Activated B cell treated with CpG ODN at 0.5 μM for 24 hours (primary cell): ENCODE data around the gene PREX1. TPM values are rescaled to one million over a fixed set of nuclear protein-coding genes. Genes with fewer than 3 reads are reported as not detected.

Experiments
- ATAC-seq: fragments of 200-7000 bp; cut with Tn5 transposase; one replicate; pipeline ENCODE4 v1.10.0; 2021; ENCODE audit warnings: low read depth, mild to moderate bottlenecking, moderate library complexity
- CTCF ChIA-PET: fragments of 350-600 bp; sonication (Branson Sonifier 250); formaldehyde crosslinking; loops from one replicate; lab custom pipeline; 2021; ENCODE audit warnings: antibody characterized with exemption; lab: Charles Lee
- POLR2A ChIA-PET: fragments of 350-600 bp; sonication (Branson Sonifier 250); formaldehyde crosslinking; loops from one replicate; lab custom pipeline; 2021; ENCODE audit warnings: antibody characterized with exemption; lab: Charles Lee
- DNase-seq: peaks from one replicate; pipeline ENCODE4 v3.0.0; 2022
- H3K27ac Mint-ChIP-seq: one replicate; pipeline ENCODE4 v1.8.0; 2020; ENCODE audit warnings: mixed read lengths
- H3K27me3 Mint-ChIP-seq: one replicate; pipeline ENCODE4 v1.8.0; 2021; ENCODE audit warnings: mixed read lengths
- H3K36me3 Mint-ChIP-seq: one replicate; pipeline ENCODE4 v1.8.0; 2021; ENCODE audit warnings: low read depth, mixed read lengths
- H3K4me1 Mint-ChIP-seq: one replicate; pipeline ENCODE4 v1.8.0; 2021; ENCODE audit warnings: mixed read lengths
- H3K4me3 Mint-ChIP-seq: one replicate; pipeline ENCODE4 v1.8.0; 2020; ENCODE audit warnings: mild to moderate bottlenecking, mixed read lengths
- H3K9me3 Mint-ChIP-seq: one replicate; pipeline ENCODE4 v1.8.0; 2020; ENCODE audit warnings: mixed read lengths
- CTCF ChIP-seq: fragments of 200-600 bp; IDR thresholded peaks from one replicate; pipeline ENCODE4 v1.8.0; 2022; ENCODE audit warnings: antibody characterized with exemption, mild to moderate bottlenecking
- intact Hi-C: fragments of 100-400 bp; cut with micrococcal nuclease; formaldehyde crosslinking; loops from one replicate; pipeline ENCODE4 v1.15.1; 2024
- total RNA-seq: library from RNA; stranded (reverse); gene quantifications from 2 replicates; pipeline ENCODE4 v1.2.3, GENCODE V29; 2022

Gene PREX1
- total RNA-seq, 1 donor from 2014 or later, result 71.4 TPM

GRCh38 chr20:48716541-48716940 lies 111.3 kb downstream of the PREX1 start:
- Mint-ChIP-seq H3K4me3 (peak overlapping the region; percentile 52), H3K27ac (peak overlapping the region; percentile 84), H3K4me1 (peaks cover 98% of the 10 kb centered on the region), H3K27me3 (no peaks in the 10 kb centered on the region), H3K36me3 (peaks cover 8% of the 10 kb centered on the region), H3K9me3 (no peaks in the 10 kb centered on the region)
- ChIA-PET POLR2A (interaction anchor here (0.7 to 2.9 kb wide), 9 partner anchors 14 to 206 kb away, joined by 3 to 24 read pairs (median 3); partner anchors contain the start of gene PREX1), CTCF (no interaction called here)
- DNase-seq (no peak), ATAC-seq (no peak)
- intact Hi-C loops, result loop anchor here (5.0 to 10.0 kb wide), 2 partner anchors 36 to 488 kb away; no protein-coding TSS in a partner anchor
- no peak for TF ChIP-seq CTCF

GRCh38 chr20:48716086-48716485 lies 111.7 kb downstream of the PREX1 start:
- H3K4me1 Mint-ChIP-seq, result peaks cover 98% of the 10 kb centered on the region
- no peaks in the 10 kb centered on the region for H3K9me3 Mint-ChIP-seq
- H3K36me3 Mint-ChIP-seq, result peaks cover 6% of the 10 kb centered on the region
- no peak for TF ChIP-seq CTCF
- peak overlapping the region; percentile 52 for H3K4me3 Mint-ChIP-seq
- H3K27me3 Mint-ChIP-seq, result no peaks in the 10 kb centered on the region
- ATAC-seq (no peak), DNase-seq (no peak)
- peak overlapping the region; percentile 84 for H3K27ac Mint-ChIP-seq
- ChIA-PET POLR2A (interaction anchor here (0.7 to 2.9 kb wide), 8 partner anchors 13 to 207 kb away, joined by 3 to 24 read pairs (median 4); partner anchors contain the start of gene PREX1), CTCF (interaction anchor here (1.4 kb wide), 1 partner anchor 59 kb away, joined by 3 read pairs; no protein-coding TSS in a partner anchor)
- intact Hi-C loops, result loop anchor here (5.0 to 10.0 kb wide), 2 partner anchors 36 to 489 kb away; no protein-coding TSS in a partner anchor

- CTCF ChIA-PET, result interaction anchor here (1.4 kb wide), 1 partner anchor 57 kb away, joined by 3 read pairs; no protein-coding TSS in a partner anchor
- no peak for TF ChIP-seq CTCF
- Mint-ChIP-seq H3K36me3 (peaks cover 8% of the 10 kb centered on the region), H3K9me3 (no peaks in the 10 kb centered on the region), H3K27ac (peak overlapping the region; percentile 64), H3K27me3 (no peaks in the 10 kb centered on the region), H3K4me1 (peaks cover 96% of the 10 kb centered on the region), H3K4me3 (no peak overlapping the region)
- no peak for DNase-seq
- no peak for ATAC-seq
- POLR2A ChIA-PET, result no interaction called here
- intact Hi-C loops, result loop anchor here (5.0 to 10.0 kb wide), 2 partner anchors 38 to 490 kb away; no protein-coding TSS in a partner anchor
Measured at GRCh38 chr20:48714764-48715163, 113.0 kb downstream of the PREX1 start.

- TF ChIP-seq CTCF, result no peak
- H3K36me3 Mint-ChIP-seq, result peaks cover 27% of the 10 kb centered on the region
- no peaks in the 10 kb centered on the region for H3K27me3 Mint-ChIP-seq
- intact Hi-C loops, result loop anchor here (1.0 to 10.0 kb wide), 3 partner anchors 10 to 493 kb away; no protein-coding TSS in a partner anchor
- peak; percentile 23 for ATAC-seq
- no peak for DNase-seq
- CTCF ChIA-PET, result interaction anchor here (0.6 to 1.6 kb wide), 6 partner anchors 15 to 193 kb away, joined by 3 to 6 read pairs (median 4); no protein-coding TSS in a partner anchor
- POLR2A ChIA-PET, result interaction anchor here (0.8 to 2.4 kb wide), 13 partner anchors 9 to 200 kb away, joined by 3 to 15 read pairs (median 5); partner anchors contain the start of gene PREX1
- no peaks in the 10 kb centered on the region for H3K9me3 Mint-ChIP-seq
- peak overlapping the region; percentile 87 for H3K27ac Mint-ChIP-seq
- H3K4me3 Mint-ChIP-seq, result peak overlapping the region; percentile 74
- peaks cover 83% of the 10 kb centered on the region for H3K4me1 Mint-ChIP-seq
Measured at GRCh38 chr20:48711696-48712464, 115.9 kb downstream of the PREX1 start.

GRCh38 chr20:48711044-48711428 lies 116.8 kb downstream of the PREX1 start:
- no peak for DNase-seq
- POLR2A ChIA-PET, result interaction anchor here (2.1 to 2.4 kb wide), 2 partner anchors 78 to 116 kb away, joined by 8 to 12 read pairs; partner anchors contain the start of gene PREX1
- intact Hi-C loops, result loop anchor here (10.0 kb wide), 1 partner anchor 494 kb away; no protein-coding TSS in a partner anchor
- H3K4me1 Mint-ChIP-seq, result peaks cover 74% of the 10 kb centered on the region
- TF ChIP-seq CTCF, result no peak
- ATAC-seq, result no peak
- no peaks in the 10 kb centered on the region for H3K9me3 Mint-ChIP-seq
- H3K27me3 Mint-ChIP-seq, result no peaks in the 10 kb centered on the region
- peaks cover 33% of the 10 kb centered on the region for H3K36me3 Mint-ChIP-seq
- CTCF ChIA-PET, result no interaction called here
- no peak overlapping the region for H3K4me3 Mint-ChIP-seq
- no peak overlapping the region for H3K27ac Mint-ChIP-seq
